K562 (cell line): Measurements from ENCODE around the gene RASIP1. TPM values are rescaled to one million over a fixed set of nuclear protein-coding genes. Genes with fewer than 3 reads are reported as not detected.

ENCODE experiments used
- ATAC-seq: fragments of 200-7000 bp; cut with Tn5 transposase; 3 replicates; pipeline ENCODE4 v1.9.1; 2020; ENCODE audit warnings: moderate library complexity
- BruUV-seq: library from RNA; stranded (reverse); fragments of 400-500 nt; replicated peaks from 2 replicates; lab custom pipeline; 2021; lab: Mats Ljungman, UMichigan
- CTCF ChIA-PET: fragments of 300-600 bp; formaldehyde crosslinking; extraction: SDS; loops from one replicate; lab custom pipeline; 2021; ENCODE audit warnings: low intra/inter-chr PET ratio; lab: Yijun Ruan, JAX
- POLR2A ChIA-PET: fragments of 300-600, 350-650 bp; sonication (Branson Sonifier 250); formaldehyde crosslinking; extraction: SDS; loops from one replicate; lab custom pipeline; 2021; ENCODE audit warnings: antibody characterized with exemption, inconsistent platforms; lab: Yijun Ruan, JAX
- DNase-seq, 4 experiments: peaks; one replicate each; pipeline versions ENCODE4 v3.0.0 to v3.0.0-alpha.2; 2011 to 2018; ENCODE audit warnings: low spot score in 3 of 4, mixed read lengths in 3 of 4; ENCODE audit errors: extremely low read depth in 1 of 4
- FAIRE-seq: peaks from 2 replicates; lab custom pipeline; 2011; peaks lifted over from hg19 to GRCh38; lab: Jason Lieb, UNC
- H2AFZ ChIP-seq: 2 replicates; pipeline ENCODE4 v1.6.0; 2011; ENCODE audit warnings: low read depth, low read length, control low read depth, inconsistent platforms
- H3K27ac ChIP-seq: fragments of 200-600 bp; 3 replicates; pipeline ENCODE4 v1.8.0; 2011; ENCODE audit warnings: low read depth, mild to moderate bottlenecking, control low read depth, inconsistent platforms, low read length, moderate library complexity, mixed read lengths; ENCODE audit errors: extremely low read depth
- H3K27me3 ChIP-seq, 2 experiments: fragments of 300-600 bp in 1 of 2; 2 replicates in 1 of 2; 3 replicates in 1 of 2; pipeline versions ENCODE4 v1.6.0 to v1.8.0; 2011; ENCODE audit warnings: inconsistent platforms in 2 of 2, low read length in 2 of 2, mild to moderate bottlenecking in 1 of 2, mixed read lengths in 1 of 2, moderate library complexity in 1 of 2; ENCODE audit not compliant: control insufficient read depth in 2 of 2, insufficient read depth in 2 of 2
- H3K36me3 ChIP-seq: fragments of 300-600 bp; 3 replicates; pipeline ENCODE4 v1.8.0; 2011; ENCODE audit warnings: mild to moderate bottlenecking, low read length, inconsistent platforms; ENCODE audit not compliant: control insufficient read depth, insufficient read depth
- H3K4me1 ChIP-seq, 2 experiments: fragments of 200-600 bp in 1 of 2; replicated peaks in 1 of 2; 2 replicates in 1 of 2; 3 replicates in 1 of 2; pipeline versions ENCODE4 v1.5.1 to v1.8.0; 2011; ENCODE audit warnings: inconsistent platforms in 2 of 2, low read length in 2 of 2, mild to moderate bottlenecking in 1 of 2, mixed read lengths in 1 of 2, moderate library complexity in 1 of 2; ENCODE audit not compliant: control insufficient read depth in 2 of 2, insufficient read depth in 2 of 2
- H3K4me2 ChIP-seq: 2 replicates; pipeline ENCODE4 v1.6.1; 2011; ENCODE audit warnings: low read length, control low read depth, inconsistent platforms, mixed read lengths; ENCODE audit not compliant: insufficient read depth
- H3K4me3 ChIP-seq: fragments of 200-600 bp; sonication (generic), shearing (Covaris generic); 2 replicates; pipeline ENCODE4 v1.5.1; 2016; ENCODE audit warnings: control low read depth, inconsistent platforms
- H3K79me2 ChIP-seq: fragments of 200-600 bp; 3 replicates; pipeline ENCODE4 v1.8.0; 2011; ENCODE audit warnings: low read length, inconsistent platforms; ENCODE audit not compliant: control insufficient read depth, insufficient read depth
- H3K9ac ChIP-seq, 2 experiments: 2 replicates each; pipeline versions ENCODE4 v1.6.0 to v1.6.1; 2011; ENCODE audit warnings: low read depth in 2 of 2, low read length in 2 of 2, control low read depth in 1 of 2, inconsistent platforms in 1 of 2, mild to moderate bottlenecking in 1 of 2, mixed read lengths in 1 of 2; ENCODE audit not compliant: insufficient read depth in 1 of 2
- H3K9me1 ChIP-seq: one replicate; pipeline ENCODE4 v1.6.0; 2011; ENCODE audit warnings: inconsistent platforms, mild to moderate bottlenecking, low read length, moderate library complexity; ENCODE audit not compliant: control insufficient read depth, insufficient read depth
- H3K9me3 ChIP-seq: replicated peaks from 2 replicates; pipeline ENCODE4 v1.5.1; 2011; ENCODE audit warnings: low read depth, low read length, inconsistent platforms; ENCODE audit not compliant: control insufficient read depth, insufficient read depth
- H4K20me1 ChIP-seq: replicated peaks from 2 replicates; pipeline ENCODE4 v1.6.1; 2011; ENCODE audit warnings: low read length, inconsistent platforms, mixed read lengths; ENCODE audit not compliant: control insufficient read depth, insufficient read depth
- CHCHD3 ChIP-seq: fragments of 250-450 bp; sonication (Bioruptor Pico); IDR thresholded peaks from 2 replicates; pipeline ENCODE4 v2.1.2; 2022; ENCODE audit warnings: mild to moderate bottlenecking
- E2F6 ChIP-seq, 2 experiments: IDR thresholded peaks; 2 replicates each; pipeline ENCODE4 v1.6.1; 2011; ENCODE audit warnings: borderline replicate concordance in 1 of 2, control low read depth in 1 of 2, low read depth in 1 of 2, low read length in 1 of 2, mild to moderate bottlenecking in 1 of 2, mixed read lengths in 1 of 2, moderate library complexity in 1 of 2; ENCODE audit not compliant: insufficient read depth in 1 of 2, insufficient read length in 1 of 2, poor library complexity in 1 of 2, severe bottlenecking in 1 of 2; ENCODE audit errors: extremely low read depth in 1 of 2
- FOXJ2 ChIP-seq: fragments of 200-800 bp; sonication (Bioruptor generic); IDR thresholded peaks from 2 replicates; pipeline ENCODE4 v1.6.1; 2016; ENCODE audit warnings: missing genetic modification characterization, missing compliant biosample characterization
- HINFP ChIP-seq: fragments of 450-650 bp; conservative IDR thresholded peaks from 2 replicates; pipeline ENCODE4 v1.6.1; 2016; ENCODE audit warnings: missing genetic modification characterization, low read depth, mild to moderate bottlenecking, control low read depth, missing compliant biosample characterization
- LARP7 ChIP-seq: fragments of 450-650 bp; IDR thresholded peaks from 2 replicates; pipeline ENCODE4 v1.6.1; 2016
- MCM5 ChIP-seq: fragments of 450-650 bp; IDR thresholded peaks from 2 replicates; pipeline ENCODE4 v1.6.1; 2016; ENCODE audit warnings: low read depth
- MEF2D ChIP-seq: conservative IDR thresholded peaks from 2 replicates; pipeline ENCODE4 v1.6.1; 2016; ENCODE audit warnings: low read depth, missing genetic modification characterization, missing compliant biosample characterization
- NFXL1 ChIP-seq: fragments of 450-650 bp; formaldehyde crosslinking; IDR thresholded peaks from 2 replicates; pipeline ENCODE4 v1.4.0; 2021; ENCODE audit warnings: mild to moderate bottlenecking
- RBM22 ChIP-seq: fragments of 200-400 bp; formaldehyde crosslinking; IDR thresholded peaks from 2 replicates; pipeline ENCODE4 v1.6.1; 2018; ENCODE audit warnings: low read length, low read depth; ENCODE audit not compliant: poor library complexity, severe bottlenecking
- ZNF239 ChIP-seq: fragments of 250-450 bp; sonication (Bioruptor Pico); IDR thresholded peaks from 2 replicates; pipeline ENCODE4 v1.4.0; 2020; ENCODE audit warnings: mild to moderate bottlenecking
- ZNF644 ChIP-seq: fragments of 200-800 bp; sonication (Bioruptor generic); IDR thresholded peaks from 2 replicates; pipeline ENCODE4 v1.6.1; 2016; ENCODE audit warnings: low read depth, missing genetic modification characterization, missing compliant biosample characterization
- ZNF764 ChIP-seq: fragments of 250-450 bp; sonication (Bioruptor Pico); IDR thresholded peaks from 2 replicates; pipeline ENCODE4 v1.4.0; 2020; ENCODE audit warnings: low read depth, mild to moderate bottlenecking, moderate library complexity
- WGBS: fragments of 100-300 bp; shearing (Covaris generic); methylation state at CpG from one replicate; pipeline ENCODE4 v1.1.6; 2016; ENCODE audit warnings: low coverage, mixed read lengths; ENCODE audit not compliant: insufficient coverage; ENCODE audit errors: missing lambda C conversion rate; 5-methylcytosine and 5-hydroxymethylcytosine counted together
- in situ Hi-C: fragments of 300-500 bp; cut with MboI; formaldehyde crosslinking; loops from 4 replicates; pipeline ENCODE4 v1.15.0; 2018; ENCODE audit warnings: inconsistent platforms, mixed read lengths
- intact Hi-C: fragments of 100-400 bp; cut with micrococcal nuclease; formaldehyde crosslinking; loops from 2 replicates; pipeline ENCODE4 v1.14.2; 2022
- polyA plus RNA-seq, 8 experiments: library from polyadenylated mRNA; depleted of rRNA in 4 of 8; stranded (reverse) in 5 of 8; unstranded in 3 of 8; fragments of >200 nt; fragmentation: Nextera tagmentation in 2 of 8; fragmentation: Illumina TruSeq in 1 of 8; extraction: Ambion mirVana in 2 of 8; extraction: Trizol in 1 of 8; gene quantifications; 2 replicates each; pipeline versions ENCODE4 v1.2.1 to v1.2.3, GENCODE V29; 2011 to 2014; ENCODE audit warnings: inconsistent platforms in 1 of 8, missing spikeins in 1 of 8
- total RNA-seq, 7 experiments: library from RNA; depleted of rRNA in 6 of 7; stranded (reverse); fragments of >200 nt in 6 of 7; fragmentation: Illumina TruSeq in 2 of 7; extraction: Trizol in 2 of 7; gene quantifications; 2 replicates each; pipeline versions ENCODE4 v1.2.1 to v1.2.3, GENCODE V29; 2011 to 2021; ENCODE audit warnings: low replicate concordance in 1 of 7

RASIP1 gene
- total and polyA plus RNA-seq, 9 of the 15 experiments (the other 6 are each of a cell fraction or from before 2014, with no cell fraction given), result 0.20 to 4.7 (median 1.5) TPM

GRCh38 chr19:48756686-48757085 is 16.3 kb upstream of the RASIP1 start:
- Histone ChIP-seq H3K27me3 (no peaks in the 10 kb centered on the region), H3K36me3 (no peaks in the 10 kb centered on the region), H3K4me2 (no peak overlapping the region), H3K79me2 (peaks cover 16% of the 10 kb centered on the region), H2AFZ (no peak overlapping the region), H3K9me3 (no peaks in the 10 kb centered on the region), H3K9ac (peak overlapping the region in 1 of 2 experiments; percentile 67; a peak in 1 of 4 replicates), H3K4me1 (peaks cover 25 to 57% of the 10 kb centered on the region in 2 experiments), H3K4me3 (no peak overlapping the region), H4K20me1 (no peaks in the 10 kb centered on the region), H3K27ac (no peak overlapping the region), H3K9me1 (no peaks in the 10 kb centered on the region)
- CTCF ChIA-PET, result interaction anchor here (0.6 kb wide), 1 partner anchor 215 kb away, joined by 3 read pairs; no protein-coding TSS in a partner anchor
- FAIRE-seq, result no peak
- DNase-seq, result no peak
- POLR2A ChIA-PET, result interaction anchor here (0.6 kb wide), 1 partner anchor 10 kb away, joined by 3 read pairs; the partner anchor contains the start of gene IZUMO1
- BruUV-seq, result no TSS peak
- ATAC-seq, result no peak
- in situ Hi-C loops, result no loop called here
- intact Hi-C loops, result no loop called here
- WGBS, result 73% methylated on average over 9 of the region's 9 CpGs
- no peak for TF ChIP-seq NFXL1 (CRISPR knock-in tag)

- FAIRE-seq (no peak), DNase-seq (no peak), ATAC-seq (no peak)
- Histone ChIP-seq H3K4me3 (no peak overlapping the region), H3K27me3 (no peaks in the 10 kb centered on the region), H3K36me3 (peaks cover 3% of the 10 kb centered on the region; the same call in 1 of the 3 replicates), H3K9me3 (no peaks in the 10 kb centered on the region), H3K79me2 (peaks cover 17% of the 10 kb centered on the region), H3K9me1 (no peaks in the 10 kb centered on the region), H2AFZ (no peak overlapping the region), H3K4me1 (peaks cover 26 to 61% of the 10 kb centered on the region in 2 experiments), H3K4me2 (no peak overlapping the region), H3K9ac (0 out of 4 replicates have a peak overlapping the region, but pooled peaks of 1 of the 2 experiments have one; percentile 55), H3K27ac (no peak overlapping the region), H4K20me1 (no peaks in the 10 kb centered on the region)
- intact Hi-C loops, result no loop called here
- ChIA-PET POLR2A (interaction anchor here (0.6 kb wide), 1 partner anchor 104 kb away, joined by 4 read pairs; no protein-coding TSS in a partner anchor), CTCF (interaction anchor here (0.6 kb wide), 1 partner anchor 216 kb away, joined by 3 read pairs; no protein-coding TSS in a partner anchor)
- in situ Hi-C loops, result no loop called here
- no TSS peak for BruUV-seq
- 89% methylated on average over 11 of the region's 11 CpGs for WGBS
- TF ChIP-seq CHCHD3 (CRISPR knock-in tag) (no peak), MEF2D (tag) (no peak), ZNF644 (tag) (no peak), MCM5 (no peak), HINFP (tag) (no peak), LARP7 (no peak), ZNF764 (CRISPR knock-in tag) (no peak), FOXJ2 (tag) (no peak), RBM22 (no peak), E2F6 (IDR thresholded peaks at IDR 0.05; ENCODE audit: borderline replicate concordance in 1 of 2, extremely low read depth in 1 of 2, insufficient read depth in 1 of 2, insufficient read length in 1 of 2, low read depth in 1 of 2, low read length in 1 of 2, poor library complexity in 1 of 2, severe bottlenecking in 1 of 2) (no peak), ZNF239 (CRISPR knock-in tag) (no peak)
Measured at GRCh38 chr19:48756212-48756611, 15.8 kb upstream of the RASIP1 start.
